ENCODE measurements around the gene ASAH2. TPM values are rescaled to one million over a fixed set of nuclear protein-coding genes. Genes with fewer than 3 reads are reported as not detected.

ASAH2 gene
- total RNA-seq, 1 experiment from 2014 or later = 10.7 TPM

DNA sequence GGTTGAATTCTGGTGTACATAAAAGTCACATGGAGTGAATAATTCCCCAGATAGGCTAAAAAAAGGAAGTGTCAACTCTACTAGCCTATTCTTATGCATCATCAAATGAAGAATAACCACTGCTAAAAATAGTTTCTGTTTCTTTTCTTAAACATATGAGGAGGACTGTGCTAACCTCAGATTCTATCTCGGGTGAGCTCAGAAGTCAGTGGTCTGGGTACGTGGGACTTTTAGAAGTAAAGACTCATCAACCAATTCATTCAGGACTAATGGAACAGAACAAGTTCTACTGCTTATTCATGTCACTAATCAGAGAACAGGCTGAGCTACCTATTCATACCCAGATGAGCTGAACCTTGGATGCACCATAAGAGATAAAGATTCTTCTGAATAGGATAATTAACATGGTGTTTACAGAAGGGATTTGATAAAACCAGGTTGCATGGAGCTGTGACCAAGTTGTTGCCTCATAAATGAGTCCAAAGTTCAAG is 9.5 kb upstream of the ASAH2 start:
- Histone ChIP-seq H3K79me2 (ENCODE audit: insufficient read depth, low read length) (no peaks in the 10 kb centered on the region), H3K9me3 (ENCODE audit: control insufficient read depth in 1 of 2, insufficient read depth in 1 of 2, low read depth in 1 of 2, low read length in 2 of 2) (no peaks in the 10 kb centered on the region), H2AFZ (ENCODE audit: low read depth, low read length, poor library complexity, severe bottlenecking) (no peak overlapping the region), H3K4me2 (ENCODE audit: low read length) (no peak overlapping the region), H3K27ac (ENCODE audit: low read depth, low read length) (no peak overlapping the region), H3K36me3 (ENCODE audit: control insufficient read depth in 1 of 2, insufficient read depth in 2 of 2, low read length in 2 of 2) (no peaks in the 10 kb centered on the region), H3K9ac (ENCODE audit: low read length) (no peak overlapping the region), H3K4me3 (replicated peaks in 1 of 2; ENCODE audit: low read depth in 1 of 2, low read length in 2 of 2) (no peak overlapping the region), H4K20me1 (ENCODE audit: insufficient read depth) (no peaks in the 10 kb centered on the region), H3K9me2 (ENCODE audit: insufficient read depth) (no peaks in the 10 kb centered on the region), H3K4me1 (ENCODE audit: control insufficient read depth in 1 of 2, insufficient read depth in 2 of 2, low read length in 2 of 2) (no peaks in the 10 kb centered on the region), H3K27me3 (ENCODE audit: insufficient read depth, low read length) (peaks cover 28% of the 10 kb centered on the region)
- no peak for ATAC-seq
- no peak for TF ChIP-seq ZFX (IDR thresholded peaks at IDR 0.05)
- no peak for TF ChIP-seq SIN3A (IDR thresholded peaks at IDR 0.05; ENCODE audit: low read depth)
- TF ChIP-seq, protein P1, sequence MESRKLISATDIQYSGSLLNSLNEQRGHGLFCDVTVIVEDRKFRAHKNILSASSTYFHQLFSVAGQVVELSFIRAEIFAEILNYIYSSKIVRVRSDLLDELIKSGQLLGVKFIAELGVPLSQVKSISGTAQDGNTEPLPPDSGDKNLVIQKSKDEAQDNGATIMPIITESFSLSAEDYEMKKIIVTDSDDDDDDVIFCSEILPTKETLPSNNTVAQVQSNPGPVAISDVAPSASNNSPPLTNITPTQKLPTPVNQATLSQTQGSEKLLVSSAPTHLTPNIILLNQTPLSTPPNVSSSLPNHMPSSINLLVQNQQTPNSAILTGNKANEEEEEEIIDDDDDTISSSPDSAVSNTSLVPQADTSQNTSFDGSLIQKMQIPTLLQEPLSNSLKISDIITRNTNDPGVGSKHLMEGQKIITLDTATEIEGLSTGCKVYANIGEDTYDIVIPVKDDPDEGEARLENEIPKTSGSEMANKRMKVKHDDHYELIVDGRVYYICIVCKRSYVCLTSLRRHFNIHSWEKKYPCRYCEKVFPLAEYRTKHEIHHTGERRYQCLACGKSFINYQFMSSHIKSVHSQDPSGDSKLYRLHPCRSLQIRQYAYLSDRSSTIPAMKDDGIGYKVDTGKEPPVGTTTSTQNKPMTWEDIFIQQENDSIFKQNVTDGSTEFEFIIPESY (IDR thresholded peaks at IDR 0.05; ENCODE audit: extremely low read depth, insufficient replicate concordance, low read length) = no peak
- no peak for TF ChIP-seq POLR2AphosphoS5 (IDR thresholded peaks at IDR 0.05; ENCODE audit: low read depth, low read length)
- no peak for TF ChIP-seq JUND (IDR thresholded peaks at IDR 0.05)
- no peak for TF ChIP-seq EZH2 (IDR thresholded peaks at IDR 0.05)
- TF ChIP-seq SP1 (IDR thresholded peaks at IDR 0.05; ENCODE audit: low read depth) = no peak
- TF ChIP-seq SRF (IDR thresholded peaks at IDR 0.05; ENCODE audit: low read depth) = no peak
- ChIA-PET POLR2A (no interaction called here), RAD21 (ENCODE audit: low non-redundant PET in 1 of 2, low total read pairs in 2 of 2, uncharacterized antibody in 2 of 2, unreplicated experiment in 2 of 2) (no interaction called here), CTCF (interaction anchor here (0.8 kb wide), 1 partner anchor 15 kb away, joined by 4 read pairs; no protein-coding TSS in a partner anchor)
- DNase-seq (ENCODE audit: low read depth, low spot score) = no peak
- intact Hi-C loops (cut with micrococcal nuclease) = no loop called here
- no TSS peak for BruUV-seq (replicated peaks)

GRCh38 chr10:50254479-50254878 is 3.2 kb upstream of the ASAH2 start:
- H3K4me1 ChIP-seq (ENCODE audit: control insufficient read depth in 1 of 2, insufficient read depth in 2 of 2, low read length in 2 of 2) = no peaks in the 10 kb centered on the region
- H3K4me3 ChIP-seq (replicated peaks in 1 of 2; ENCODE audit: low read depth in 1 of 2, low read length in 2 of 2) = no peak overlapping the region
- CTCF ChIA-PET = no interaction called here
- no peak overlapping the region for H3K4me2 ChIP-seq (ENCODE audit: low read length)
- no peaks in the 10 kb centered on the region for H3K9me3 ChIP-seq (ENCODE audit: control insufficient read depth in 1 of 2, insufficient read depth in 1 of 2, low read depth in 1 of 2, low read length in 2 of 2)
- H3K9me2 ChIP-seq (ENCODE audit: insufficient read depth) = no peaks in the 10 kb centered on the region
- peaks cover 43% of the 10 kb centered on the region for H3K27me3 ChIP-seq (ENCODE audit: insufficient read depth, low read length)
- H3K27ac ChIP-seq (ENCODE audit: low read depth, low read length) = no peak overlapping the region
- H3K79me2 ChIP-seq (ENCODE audit: insufficient read depth, low read length) = no peaks in the 10 kb centered on the region
- intact Hi-C loops (cut with micrococcal nuclease) = no loop called here
- DNase-seq (ENCODE audit: low read depth, low spot score) (no peak), ATAC-seq (no peak)
- RAD21 ChIA-PET (ENCODE audit: low non-redundant PET in 1 of 2, low total read pairs in 2 of 2, uncharacterized antibody in 2 of 2, unreplicated experiment in 2 of 2) = no interaction called here
- POLR2A ChIA-PET = no interaction called here
- no peak overlapping the region for H2AFZ ChIP-seq (ENCODE audit: low read depth, low read length, poor library complexity, severe bottlenecking)
- no peak overlapping the region for H3K9ac ChIP-seq (ENCODE audit: low read length)
- no peaks in the 10 kb centered on the region for H4K20me1 ChIP-seq (ENCODE audit: insufficient read depth)
- no TSS peak for BruUV-seq (replicated peaks)
- H3K36me3 ChIP-seq (ENCODE audit: control insufficient read depth in 1 of 2, insufficient read depth in 2 of 2, low read length in 2 of 2) = no peaks in the 10 kb centered on the region
- TF ChIP-seq CEBPB (IDR thresholded peaks at IDR 0.05; ENCODE audit: low read depth) (no peak), EZH2 (IDR thresholded peaks at IDR 0.05) (no peak), REST (IDR thresholded peaks at IDR 0.05; ENCODE audit: low read depth) (no peak), RAD21 (IDR thresholded peaks at IDR 0.05; ENCODE audit: low read depth) (no peak), TCF7L2 (IDR thresholded peaks at IDR 0.05; ENCODE audit: borderline replicate concordance, extremely low read depth, insufficient read depth, insufficient read length) (no peak), FOSL1 (IDR thresholded peaks at IDR 0.05; ENCODE audit: low read depth) (no peak), POLR2A (IDR thresholded peaks at IDR 0.05; ENCODE audit: borderline replicate concordance, extremely low read depth, insufficient read depth, insufficient read length) (no peak), YY1 (IDR thresholded peaks at IDR 0.05; ENCODE audit: extremely low read depth, insufficient replicate concordance, low read depth, low read length) (no peak)

Measured in HCT116 (cell line).